Subcutaneous abdominal adipose tissue (tissue), 5 donors: ENCODE measurements around the gene FZD1.

Experiments used
- H3K27ac ChIP-seq: one replicate; pipeline ENCODE4 v1.7.0; 2013; ENCODE audit warnings: low read depth, mild to moderate bottlenecking, inconsistent platforms, low read length, moderate library complexity
- H3K27me3 ChIP-seq, 5 donors: one replicate each; pipeline ENCODE4 v1.7.0; 2013; ENCODE audit warnings: low read length in 5 of 5, inconsistent platforms in 1 of 5; ENCODE audit not compliant: control insufficient read depth in 5 of 5, insufficient read depth in 4 of 5
- H3K36me3 ChIP-seq, 5 donors: one replicate each; pipeline ENCODE4 v1.7.0; 2013; ENCODE audit warnings: low read length in 5 of 5; ENCODE audit not compliant: control insufficient read depth in 5 of 5, insufficient read depth in 5 of 5
- H3K4me1 ChIP-seq, 5 donors: one replicate each; pipeline ENCODE4 v1.7.0; 2013; ENCODE audit warnings: low read length in 5 of 5, mild to moderate bottlenecking in 3 of 5, moderate library complexity in 1 of 5; ENCODE audit not compliant: control insufficient read depth in 5 of 5, insufficient read depth in 5 of 5
- H3K4me3 ChIP-seq, 5 donors: one replicate each; pipeline ENCODE4 v1.7.0; 2013; ENCODE audit warnings: low read length in 5 of 5, low read depth in 1 of 5
- H3K9ac ChIP-seq, 5 donors: one replicate each; pipeline ENCODE4 v1.7.0; 2013; ENCODE audit warnings: low read length in 5 of 5, mild to moderate bottlenecking in 4 of 5, moderate library complexity in 3 of 5
- H3K9me3 ChIP-seq, 5 donors: one replicate each; pipeline ENCODE4 v1.7.0; 2013; ENCODE audit warnings: low read length in 5 of 5; ENCODE audit not compliant: control insufficient read depth in 5 of 5
- donor health status: healthy.
- donor health status: healthy.
- donor health status: healthy.
- donor health status: healthy.
- donor health status: healthy.

FZD1 gene

DNA sequence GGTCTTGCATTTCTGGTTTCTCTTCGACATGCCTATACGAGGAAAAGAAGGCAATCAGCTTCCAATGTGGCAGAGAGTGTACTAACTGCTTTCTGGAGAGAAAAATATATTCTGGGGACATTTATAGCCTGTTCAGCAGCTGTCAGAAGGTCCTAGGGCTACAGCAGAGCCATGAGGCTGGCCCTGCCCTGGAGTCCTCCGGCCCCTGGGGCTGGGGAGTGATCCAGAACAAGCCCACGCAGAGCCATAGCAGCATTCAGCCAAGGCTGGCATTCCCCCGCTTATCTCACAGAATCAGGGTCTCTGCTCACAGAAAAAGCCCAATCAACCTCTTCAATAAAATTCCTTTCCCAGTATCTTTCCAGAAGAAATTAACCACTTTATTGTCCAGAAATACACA, 48.9 kb downstream of the FZD1 start:
- H3K9me3 ChIP-seq: no peaks in the 10 kb centered on the region
- H3K4me3 ChIP-seq: no peak overlapping the region
- no peaks in the 10 kb centered on the region for H3K36me3 ChIP-seq
- no peak overlapping the region for H3K27ac ChIP-seq
- H3K9ac ChIP-seq: no peak overlapping the region
- H3K4me1 ChIP-seq: no peaks in the 10 kb centered on the region
- H3K27me3 ChIP-seq: no peaks in the 10 kb centered on the region

DNA sequence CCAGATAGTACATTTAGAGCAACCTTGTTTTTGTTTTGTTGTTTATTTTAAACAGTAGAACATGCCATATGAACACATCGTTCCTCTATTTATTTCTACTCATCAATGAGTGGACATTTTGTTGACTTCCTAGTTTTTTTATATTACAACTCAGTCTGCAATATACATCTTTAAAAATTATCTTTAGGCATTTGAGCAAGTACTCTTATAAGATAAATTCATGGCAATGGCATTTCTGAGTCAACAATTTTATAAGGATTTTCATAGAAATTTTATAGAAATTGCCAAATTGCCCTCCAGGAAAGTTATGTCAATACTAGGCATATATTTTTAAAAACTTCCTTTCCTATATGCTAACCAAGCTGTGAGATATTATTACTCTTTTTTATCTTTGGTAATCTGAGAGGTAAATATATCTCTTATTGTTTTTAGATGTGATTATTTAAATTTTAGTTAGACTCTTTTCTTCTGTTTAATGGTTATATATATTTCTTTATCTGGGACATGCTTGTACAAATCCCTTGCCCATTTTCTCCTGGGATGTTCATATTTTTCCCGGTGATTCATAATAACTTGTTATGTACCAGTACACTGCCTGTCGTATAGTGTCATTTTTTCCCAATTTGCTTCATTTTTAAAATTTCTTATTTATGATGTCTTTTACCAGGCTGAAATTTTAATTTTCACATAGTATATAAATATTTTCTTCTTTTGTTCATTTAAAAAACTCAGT, 50.5 kb downstream of the FZD1 start:
- H3K9me3 ChIP-seq: no peaks in the 10 kb centered on the region
- H3K4me1 ChIP-seq: no peaks in the 10 kb centered on the region
- H3K36me3 ChIP-seq: no peaks in the 10 kb centered on the region
- no peak overlapping the region for H3K27ac ChIP-seq
- H3K9ac ChIP-seq: no peak overlapping the region
- no peak overlapping the region for H3K4me3 ChIP-seq
- H3K27me3 ChIP-seq: no peaks in the 10 kb centered on the region

DNA sequence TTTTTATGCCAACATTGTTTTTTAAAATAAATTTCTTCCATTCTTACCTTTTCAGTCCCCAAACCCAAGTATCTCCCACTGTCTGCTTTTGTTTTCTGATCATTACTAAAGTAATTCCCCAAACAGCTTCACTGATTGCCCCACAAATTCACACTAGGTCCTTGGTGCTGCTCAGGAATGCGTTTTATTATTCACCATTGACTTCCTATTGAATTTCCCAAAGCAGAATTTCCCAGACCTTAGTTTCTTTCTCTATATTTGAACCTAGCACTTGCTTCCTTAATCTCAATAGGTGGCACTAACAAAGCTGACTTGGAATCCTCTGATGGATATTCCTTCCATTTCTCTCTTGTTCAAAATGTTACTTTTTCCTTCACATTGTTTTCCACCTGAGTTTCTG, 52.2 kb downstream of the FZD1 start:
- Histone ChIP-seq H3K9ac (no peak overlapping the region), H3K36me3 (no peaks in the 10 kb centered on the region), H3K27ac (no peak overlapping the region), H3K27me3 (no peaks in the 10 kb centered on the region), H3K9me3 (no peaks in the 10 kb centered on the region), H3K4me3 (no peak overlapping the region), H3K4me1 (no peaks in the 10 kb centered on the region)

DNA sequence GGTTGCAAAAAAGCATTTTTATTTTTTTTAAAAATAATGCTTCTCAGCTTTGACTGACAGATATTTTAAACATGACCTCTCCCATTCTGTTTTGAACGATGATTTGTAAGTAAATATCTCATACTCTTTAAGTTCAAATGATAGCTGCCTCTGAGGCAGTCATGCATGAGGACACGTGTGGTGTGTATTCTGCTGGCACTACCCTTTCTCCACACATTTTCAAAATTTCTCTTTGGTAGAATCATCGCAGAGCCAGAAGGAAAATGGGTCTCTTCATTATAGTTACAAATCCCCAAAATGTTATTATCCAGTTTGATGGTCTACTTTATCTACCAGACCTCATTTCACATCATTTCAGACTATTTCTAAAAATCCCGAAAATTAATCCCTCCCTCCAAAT, 55.1 kb downstream of the FZD1 start:
- no peaks in the 10 kb centered on the region for H3K4me1 ChIP-seq
- no peak overlapping the region for H3K4me3 ChIP-seq
- no peak overlapping the region for H3K27ac ChIP-seq
- H3K36me3 ChIP-seq: no peaks in the 10 kb centered on the region
- H3K9me3 ChIP-seq: no peaks in the 10 kb centered on the region
- H3K27me3 ChIP-seq: no peaks in the 10 kb centered on the region
- no peak overlapping the region for H3K9ac ChIP-seq

DNA sequence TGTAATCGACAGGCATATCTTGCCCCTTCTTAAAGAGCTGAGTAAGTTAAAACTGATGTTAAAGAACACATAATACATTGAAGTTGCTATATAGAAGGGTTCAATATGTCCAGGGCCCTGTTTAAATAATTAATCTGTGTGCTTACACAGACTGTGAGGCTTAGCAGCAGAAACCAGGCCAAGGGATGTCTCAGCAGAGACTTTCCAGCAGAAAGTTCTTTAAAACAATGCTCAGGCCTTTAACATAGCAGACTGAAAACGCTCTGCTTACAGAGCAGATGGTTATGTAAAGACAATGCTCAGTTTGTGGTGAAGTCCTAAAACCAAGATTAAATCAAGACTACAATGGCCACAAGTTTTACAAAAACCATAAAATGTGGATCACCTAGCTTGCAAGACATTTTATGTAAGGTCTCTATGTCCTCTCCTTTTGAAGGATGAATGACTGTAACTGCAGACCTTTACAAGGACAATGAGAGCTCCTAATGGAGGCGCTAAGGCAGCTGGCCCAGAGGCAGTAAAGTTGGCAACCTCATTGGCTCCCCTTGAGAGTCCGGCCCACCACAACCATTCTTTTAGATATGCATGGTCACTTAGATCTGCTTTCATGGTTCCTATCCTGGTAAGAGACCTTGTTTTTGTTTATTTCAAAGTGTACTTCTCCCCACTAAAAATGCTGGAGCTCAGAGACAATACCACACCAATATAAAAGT, 56.3 kb downstream of the FZD1 start:
- no peaks in the 10 kb centered on the region for H3K27me3 ChIP-seq
- H3K9ac ChIP-seq: no peak overlapping the region
- no peaks in the 10 kb centered on the region for H3K36me3 ChIP-seq
- H3K4me1 ChIP-seq: peaks cover 0 to 6% (median 0%) of the 10 kb centered on the region in 5 donors
- no peak overlapping the region for H3K27ac ChIP-seq
- H3K4me3 ChIP-seq: no peak overlapping the region
- no peaks in the 10 kb centered on the region for H3K9me3 ChIP-seq
